Measurements from ENCODE around the gene OLFML2A. TPM values are rescaled to one million over a fixed set of nuclear protein-coding genes. Genes with fewer than 3 reads are reported as not detected.
A peak's percentile ranks its signal among the peaks of the same experiment; 100 is the strongest.

Gene OLFML2A
- total and polyA plus RNA-seq, 2 donors = 2.9 to 3.1 TPM

GRCh38 chr9:124849801-124850200 is 72.9 kb downstream of the OLFML2A start:
- Histone ChIP-seq H3K27me3 (ENCODE audit: control insufficient read depth in 2 of 2, insufficient read depth in 1 of 2, low read length in 1 of 2) (peaks cover 5 to 47% of the 10 kb centered on the region in 2 donors), H3K9me3 (ENCODE audit: control insufficient read depth in 2 of 2, insufficient read depth in 1 of 2, low read length in 1 of 2) (no peaks in the 10 kb centered on the region), H3K4me3 (ENCODE audit: low read length in 2 of 2) (no peak overlapping the region), H3K36me3 (ENCODE audit: control insufficient read depth in 2 of 2, insufficient read depth in 2 of 2, low read length in 1 of 2) (no peaks in the 10 kb centered on the region), H3K4me1 (ENCODE audit: control insufficient read depth in 2 of 2, insufficient read depth in 2 of 2, low read length in 2 of 2) (peaks cover 4 to 6% of the 10 kb centered on the region in 2 donors), H3K27ac (ENCODE audit: low read depth in 1 of 2, low read length in 1 of 2) (no peak overlapping the region)
- DNase-seq (ENCODE audit: low read depth in 6 of 9, low spot score in 9 of 9) = no peak
- 97% methylated on average over 10 of the region's 10 CpGs for WGBS

- Histone ChIP-seq H3K27me3 (ENCODE audit: control insufficient read depth in 2 of 2, insufficient read depth in 1 of 2, low read length in 1 of 2) (peaks cover 5 to 49% of the 10 kb centered on the region in 2 donors), H3K9me3 (ENCODE audit: control insufficient read depth in 2 of 2, insufficient read depth in 1 of 2, low read length in 1 of 2) (no peaks in the 10 kb centered on the region), H3K36me3 (ENCODE audit: control insufficient read depth in 2 of 2, insufficient read depth in 2 of 2, low read length in 1 of 2) (peaks cover 9 to 13% of the 10 kb centered on the region in 2 donors), H3K4me1 (ENCODE audit: control insufficient read depth in 2 of 2, insufficient read depth in 2 of 2, low read length in 2 of 2) (peaks cover 4 to 6% of the 10 kb centered on the region in 2 donors), H3K27ac (ENCODE audit: low read depth in 1 of 2, low read length in 1 of 2) (no peak overlapping the region), H3K4me3 (ENCODE audit: low read length in 2 of 2) (no peak overlapping the region)
- 88% methylated on average over 13 of the region's 13 CpGs for WGBS
- DNase-seq (ENCODE audit: low read depth in 6 of 9, low spot score in 9 of 9) = no peak
Observed at GRCh38 chr9:124852121-124852828, 75.3 kb downstream of the OLFML2A start.

- no peak within 1 kb of the TSS for H3K27ac ChIP-seq (ENCODE audit: low read depth in 1 of 2, low read length in 1 of 2)
- DNase-seq (ENCODE audit: low read depth in 6 of 9, low spot score in 9 of 9) = peak in 6 of 9 donors; percentile 28 to 72 (median 64)
- H3K9me3 ChIP-seq (ENCODE audit: control insufficient read depth in 2 of 2, insufficient read depth in 1 of 2, low read length in 1 of 2) = no peaks in the 10 kb centered on the region
- WGBS = 4% methylated on average over 51 of the region's 51 CpGs
- H3K4me3 ChIP-seq (ENCODE audit: low read length in 2 of 2) = peak within 1 kb of the TSS in 1 of 2 donors; percentile 41
- peaks cover 4 to 6% of the 10 kb centered on the region in 2 donors for H3K4me1 ChIP-seq (ENCODE audit: control insufficient read depth in 2 of 2, insufficient read depth in 2 of 2, low read length in 2 of 2)
- peaks cover 5 to 46% of the 10 kb centered on the region in 2 donors for H3K27me3 ChIP-seq (ENCODE audit: control insufficient read depth in 2 of 2, insufficient read depth in 1 of 2, low read length in 1 of 2)
- peaks cover 16 to 20% of the 10 kb centered on the region in 2 donors for H3K36me3 ChIP-seq (ENCODE audit: control insufficient read depth in 2 of 2, insufficient read depth in 2 of 2, low read length in 1 of 2)
Observed at GRCh38 chr9:124852829-124853531, 76.0 kb downstream of the OLFML2A start, which contains the start of gene WDR38. Gene WDR38 (plus strand): TSS chr9:124853460. CDS start chr9:124853532, 72 bp downstream.

- Histone ChIP-seq H3K27ac (ENCODE audit: low read depth in 1 of 2, low read length in 1 of 2) (no peak overlapping the region), H3K4me1 (ENCODE audit: control insufficient read depth in 2 of 2, insufficient read depth in 2 of 2, low read length in 2 of 2) (peaks cover 4 to 6% of the 10 kb centered on the region in 2 donors), H3K36me3 (ENCODE audit: control insufficient read depth in 2 of 2, insufficient read depth in 2 of 2, low read length in 1 of 2) (peaks cover 23 to 27% of the 10 kb centered on the region in 2 donors), H3K9me3 (ENCODE audit: control insufficient read depth in 2 of 2, insufficient read depth in 1 of 2, low read length in 1 of 2) (no peaks in the 10 kb centered on the region), H3K4me3 (ENCODE audit: low read length in 2 of 2) (no peak overlapping the region), H3K27me3 (ENCODE audit: control insufficient read depth in 2 of 2, insufficient read depth in 1 of 2, low read length in 1 of 2) (peaks cover 3 to 44% of the 10 kb centered on the region in 2 donors)
- no peak for DNase-seq (ENCODE audit: low read depth in 6 of 9, low spot score in 9 of 9)
- WGBS = 81% methylated on average over 11 of the region's 11 CpGs
Observed at GRCh38 chr9:124853605-124854143, 76.7 kb downstream of the OLFML2A start.

GRCh38 chr9:124854161-124854560 is 77.2 kb downstream of the OLFML2A start:
- Histone ChIP-seq H3K4me3 (ENCODE audit: low read length in 2 of 2) (no peak overlapping the region), H3K27me3 (ENCODE audit: control insufficient read depth in 2 of 2, insufficient read depth in 1 of 2, low read length in 1 of 2) (peaks cover 3 to 44% of the 10 kb centered on the region in 2 donors), H3K36me3 (ENCODE audit: control insufficient read depth in 2 of 2, insufficient read depth in 2 of 2, low read length in 1 of 2) (peaks cover 28 to 32% of the 10 kb centered on the region in 2 donors), H3K4me1 (ENCODE audit: control insufficient read depth in 2 of 2, insufficient read depth in 2 of 2, low read length in 2 of 2) (peaks cover 4 to 6% of the 10 kb centered on the region in 2 donors), H3K27ac (ENCODE audit: low read depth in 1 of 2, low read length in 1 of 2) (no peak overlapping the region), H3K9me3 (ENCODE audit: control insufficient read depth in 2 of 2, insufficient read depth in 1 of 2, low read length in 1 of 2) (no peaks in the 10 kb centered on the region)
- DNase-seq (ENCODE audit: low read depth in 6 of 9, low spot score in 9 of 9) = no peak
- WGBS = 94% methylated on average over 8 of the region's 8 CpGs

- Histone ChIP-seq H3K27me3 (ENCODE audit: control insufficient read depth in 2 of 2, insufficient read depth in 1 of 2, low read length in 1 of 2) (peaks cover 3 to 41% of the 10 kb centered on the region in 2 donors), H3K4me3 (ENCODE audit: low read length in 2 of 2) (no peak overlapping the region), H3K36me3 (ENCODE audit: control insufficient read depth in 2 of 2, insufficient read depth in 2 of 2, low read length in 1 of 2) (peaks cover 34 to 38% of the 10 kb centered on the region in 2 donors), H3K27ac (ENCODE audit: low read depth in 1 of 2, low read length in 1 of 2) (no peak overlapping the region), H3K4me1 (ENCODE audit: control insufficient read depth in 2 of 2, insufficient read depth in 2 of 2, low read length in 2 of 2) (peaks cover 4 to 10% of the 10 kb centered on the region in 2 donors), H3K9me3 (ENCODE audit: control insufficient read depth in 2 of 2, insufficient read depth in 1 of 2, low read length in 1 of 2) (no peaks in the 10 kb centered on the region)
- WGBS = 86% methylated on average over 7 of the region's 7 CpGs
- no peak for DNase-seq (ENCODE audit: low read depth in 6 of 9, low spot score in 9 of 9)
Observed at GRCh38 chr9:124854822-124855221, 77.9 kb downstream of the OLFML2A start.

- H3K9me3 ChIP-seq (ENCODE audit: control insufficient read depth in 2 of 2, insufficient read depth in 1 of 2, low read length in 1 of 2) = no peaks in the 10 kb centered on the region
- WGBS = 97% methylated on average over 18 of the region's 18 CpGs
- DNase-seq (ENCODE audit: low read depth in 6 of 9, low spot score in 9 of 9) = no peak
- H3K27ac ChIP-seq (ENCODE audit: low read depth in 1 of 2, low read length in 1 of 2) = no peak overlapping the region
- peaks cover 3 to 37% of the 10 kb centered on the region in 2 donors for H3K27me3 ChIP-seq (ENCODE audit: control insufficient read depth in 2 of 2, insufficient read depth in 1 of 2, low read length in 1 of 2)
- H3K4me3 ChIP-seq (ENCODE audit: low read length in 2 of 2) = no peak overlapping the region
- peaks cover 39 to 46% of the 10 kb centered on the region in 2 donors for H3K36me3 ChIP-seq (ENCODE audit: control insufficient read depth in 2 of 2, insufficient read depth in 2 of 2, low read length in 1 of 2)
- H3K4me1 ChIP-seq (ENCODE audit: control insufficient read depth in 2 of 2, insufficient read depth in 2 of 2, low read length in 2 of 2) = peaks cover 4 to 17% of the 10 kb centered on the region in 2 donors
Observed at GRCh38 chr9:124855566-124855943, 78.6 kb downstream of the OLFML2A start.

GRCh38 chr9:124855944-124856765 is 79.2 kb downstream of the OLFML2A start:
- Histone ChIP-seq H3K4me3 (ENCODE audit: low read length in 2 of 2) (no peak overlapping the region), H3K27me3 (ENCODE audit: control insufficient read depth in 2 of 2, insufficient read depth in 1 of 2, low read length in 1 of 2) (peaks cover 3 to 31% of the 10 kb centered on the region in 2 donors), H3K27ac (ENCODE audit: low read depth in 1 of 2, low read length in 1 of 2) (no peak overlapping the region), H3K4me1 (ENCODE audit: control insufficient read depth in 2 of 2, insufficient read depth in 2 of 2, low read length in 2 of 2) (peaks cover 8 to 23% of the 10 kb centered on the region in 2 donors), H3K9me3 (ENCODE audit: control insufficient read depth in 2 of 2, insufficient read depth in 1 of 2, low read length in 1 of 2) (no peaks in the 10 kb centered on the region), H3K36me3 (ENCODE audit: control insufficient read depth in 2 of 2, insufficient read depth in 2 of 2, low read length in 1 of 2) (peaks cover 39 to 51% of the 10 kb centered on the region in 2 donors)
- no peak for DNase-seq (ENCODE audit: low read depth in 6 of 9, low spot score in 9 of 9)
- WGBS = 89% methylated on average over 16 of the region's 16 CpGs
